Activated T-cell treated with anti-CD3 and anti-CD28 coated beads for 4 hours (primary cell): ENCODE measurements around the gene C6orf89.

Source experiments
- DNase-seq: peaks from one replicate; pipeline ENCODE4 v3.0.0-alpha.2; 2020

Gene C6orf89

GRCh38 chr6:36885461-36886401, at the start of gene C6orf89:
Gene C6orf89, plus strand, starts transcription at chr6:36885952. Its CDS starts 13,493 bp downstream, at chr6:36899445.
- peak; percentile 94 for DNase-seq

- DNase-seq, result no peak
Observed at GRCh38 chr6:36836111-36837021, 49.4 kb upstream of the C6orf89 start.

- DNase-seq, result no peak
Observed at GRCh38 chr6:36837022-36837339, 48.8 kb upstream of the C6orf89 start.

- no peak for DNase-seq
Observed at GRCh38 chr6:36837686-36838085, 48.1 kb upstream of the C6orf89 start.

GRCh38 chr6:36838896-36839748, 46.6 kb upstream of the C6orf89 start, which contains the start of gene CPNE5:
Gene CPNE5, minus strand, starts transcription at chr6:36839444. Its CDS starts 67 bp downstream, at chr6:36839377.
- no peak for DNase-seq

- peak; percentile 17 for DNase-seq
Observed at GRCh38 chr6:36839749-36840431, 45.9 kb upstream of the C6orf89 start.

GRCh38 chr6:36840432-36841403, 45.0 kb upstream of the C6orf89 start:
- DNase-seq, result peak; percentile 24

GRCh38 chr6:36841756-36842155, 44.0 kb upstream of the C6orf89 start:
- DNase-seq, result no peak

GRCh38 chr6:36843170-36843569, 42.6 kb upstream of the C6orf89 start:
- no peak for DNase-seq

- DNase-seq, result no peak
Observed at GRCh38 chr6:36844232-36845170, 41.3 kb upstream of the C6orf89 start.

- DNase-seq, result no peak
Observed at GRCh38 chr6:36845233-36845632, 40.5 kb upstream of the C6orf89 start.

GRCh38 chr6:36847152-36847551, 38.6 kb upstream of the C6orf89 start:
- no peak for DNase-seq

GRCh38 chr6:36847991-36848390, 37.8 kb upstream of the C6orf89 start:
- no peak for DNase-seq

- no peak for DNase-seq
Observed at GRCh38 chr6:36848658-36849441, 36.9 kb upstream of the C6orf89 start.

- no peak for DNase-seq
Observed at GRCh38 chr6:36850021-36850420, 35.7 kb upstream of the C6orf89 start.

- no peak for DNase-seq
Observed at GRCh38 chr6:36851149-36851614, 34.6 kb upstream of the C6orf89 start.

- DNase-seq, result no peak
Observed at GRCh38 chr6:36851626-36852025, 34.1 kb upstream of the C6orf89 start.

GRCh38 chr6:36852481-36853147, 33.1 kb upstream of the C6orf89 start:
- no peak for DNase-seq
